MCF 10A (cell line): ENCODE data around the gene MYLK2. TPM values are rescaled to one million over a fixed set of nuclear protein-coding genes. Genes with fewer than 3 reads are reported as not detected.

Experiments
- BruUV-seq: library from RNA; stranded (reverse); fragments of 400-500 nt; replicated peaks from 2 replicates; lab custom pipeline; 2021; lab: Mats Ljungman, UMichigan
- CTCF ChIA-PET: fragments of 300-600 bp; sonication (Branson Sonifier 250); formaldehyde crosslinking; extraction: SDS; loops from one replicate; lab custom pipeline; 2021; ENCODE audit warnings: antibody characterized with exemption, inconsistent platforms; lab: Yijun Ruan, JAX
- POLR2A ChIA-PET: fragments of 300-600, 350-650 bp; sonication (Branson Sonifier 250); formaldehyde crosslinking; extraction: SDS; loops from one replicate; lab custom pipeline; 2020; ENCODE audit warnings: antibody characterized with exemption, inconsistent platforms; lab: Yijun Ruan, JAX
- DNase-seq: peaks from one replicate; pipeline ENCODE4 v3.0.0-alpha.2; 2018; ENCODE audit not compliant: unreplicated experiment
- H3K27ac Mint-ChIP-seq: one replicate; pipeline ENCODE4 v1.8.0; 2022; ENCODE audit warnings: mild to moderate bottlenecking, low read depth, mixed read lengths; ENCODE audit not compliant: unreplicated experiment
- H3K27me3 Mint-ChIP-seq: one replicate; pipeline ENCODE4 v1.8.0; 2022; ENCODE audit warnings: mixed read lengths; ENCODE audit not compliant: insufficient read depth, unreplicated experiment
- H3K36me3 Mint-ChIP-seq: one replicate; pipeline ENCODE4 v1.8.0; 2022; ENCODE audit warnings: mild to moderate bottlenecking, moderate library complexity, mixed read lengths; ENCODE audit not compliant: insufficient read depth, unreplicated experiment
- H3K4me1 Mint-ChIP-seq: one replicate; pipeline ENCODE4 v1.8.0; 2022; ENCODE audit warnings: mixed read lengths; ENCODE audit not compliant: insufficient read depth, unreplicated experiment
- H3K4me3 Mint-ChIP-seq: one replicate; pipeline ENCODE4 v1.8.0; 2022; ENCODE audit warnings: mild to moderate bottlenecking, moderate library complexity, mixed read lengths; ENCODE audit not compliant: unreplicated experiment
- H3K9me3 Mint-ChIP-seq: one replicate; pipeline ENCODE4 v1.8.0; 2022; ENCODE audit warnings: mixed read lengths; ENCODE audit not compliant: unreplicated experiment
- CTCF ChIP-seq: fragments of 200-600 bp; IDR thresholded peaks from one replicate; pipeline ENCODE4 v1.8.0; 2022; ENCODE audit warnings: antibody characterized with exemption, mild to moderate bottlenecking; ENCODE audit not compliant: unreplicated experiment
- intact Hi-C: fragments of 100-400 bp; cut with micrococcal nuclease; formaldehyde crosslinking; loops from 2 replicates; pipeline ENCODE4 v1.14.1; 2022
- total RNA-seq: library from RNA; stranded (reverse); gene quantifications from 2 replicates; pipeline ENCODE4 v1.2.3, GENCODE V29; 2022

The MYLK2 gene
- total RNA-seq, 1 experiment from 2014 or later = 0.14 TPM

DNA sequence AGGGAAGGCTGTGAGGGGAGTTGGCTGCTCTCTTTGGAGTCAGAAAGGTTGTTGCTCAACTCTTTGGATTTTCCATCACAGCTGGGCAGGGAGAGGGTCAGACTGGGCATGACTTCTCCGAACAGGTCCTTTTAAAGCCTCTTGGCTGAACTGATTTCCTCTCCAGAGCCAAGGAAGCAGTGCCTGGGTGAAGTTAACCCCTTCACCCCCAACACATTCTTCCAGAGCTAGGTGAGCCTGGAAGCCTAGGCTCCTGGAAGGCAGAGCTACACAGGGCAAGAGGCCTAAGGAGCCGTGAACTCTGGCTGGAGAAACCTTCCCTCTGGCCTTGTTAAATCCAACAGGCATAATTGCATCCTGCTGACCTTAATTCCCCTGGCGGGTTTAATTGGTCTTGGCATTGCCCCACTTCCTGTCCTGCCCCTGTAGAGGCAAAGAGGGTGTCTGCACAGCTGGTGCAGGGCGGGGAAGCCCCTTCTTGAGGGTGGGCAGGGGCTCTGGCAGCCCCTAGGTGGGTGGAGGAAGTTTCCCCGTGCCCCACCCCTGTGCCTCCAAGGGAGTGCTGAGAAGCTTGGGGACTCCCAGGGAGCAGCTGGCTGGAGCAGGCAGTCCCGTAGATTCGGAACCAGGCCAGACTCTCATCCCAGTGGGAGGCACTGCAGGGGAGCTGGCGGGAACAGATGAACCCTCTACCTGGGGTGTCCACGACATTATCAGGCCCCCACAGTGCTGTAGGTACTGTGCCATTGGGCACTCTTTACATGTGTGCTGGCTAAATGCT is 3.6 kb upstream of the MYLK2 start:
- CTCF ChIA-PET = interaction anchor here (0.6 to 7.3 kb wide), 11 partner anchors 8 to 277 kb away, joined by 3 to 45 read pairs (median 4); no protein-coding TSS in a partner anchor
- DNase-seq = no peak
- no TSS peak for BruUV-seq
- Mint-ChIP-seq H3K36me3 (no peaks in the 10 kb centered on the region), H3K9me3 (no peaks in the 10 kb centered on the region), H3K4me3 (no peak overlapping the region), H3K27ac (no peak overlapping the region), H3K27me3 (no peaks in the 10 kb centered on the region), H3K4me1 (no peaks in the 10 kb centered on the region)
- POLR2A ChIA-PET = interaction anchor here (0.7 to 1.0 kb wide), 2 partner anchors 340 to 394 kb away, joined by 3 read pairs; no protein-coding TSS in a partner anchor
- intact Hi-C loops = no loop called here
- no peak for TF ChIP-seq CTCF

GRCh38 chr20:31816221-31816620 is 2.9 kb upstream of the MYLK2 start:
- Mint-ChIP-seq H3K9me3 (no peaks in the 10 kb centered on the region), H3K4me3 (no peak overlapping the region), H3K36me3 (no peaks in the 10 kb centered on the region), H3K4me1 (no peaks in the 10 kb centered on the region), H3K27ac (no peak overlapping the region), H3K27me3 (no peaks in the 10 kb centered on the region)
- ChIA-PET CTCF (interaction anchor here (0.7 to 7.3 kb wide), 11 partner anchors 8 to 275 kb away, joined by 3 to 45 read pairs (median 4); no protein-coding TSS in a partner anchor), POLR2A (interaction anchor here (1.0 kb wide), 1 partner anchor 340 kb away, joined by 3 read pairs; no protein-coding TSS in a partner anchor)
- intact Hi-C loops = no loop called here
- DNase-seq = no peak
- no TSS peak for BruUV-seq
- no peak for TF ChIP-seq CTCF

- no peak for TF ChIP-seq CTCF
- H3K4me3 Mint-ChIP-seq = no peak overlapping the region
- BruUV-seq = no TSS peak
- intact Hi-C loops = no loop called here
- H3K4me1 Mint-ChIP-seq = no peaks in the 10 kb centered on the region
- DNase-seq = no peak
- ChIA-PET POLR2A (interaction anchor here (0.6 to 1.3 kb wide), 2 partner anchors 8 to 314 kb away, joined by 3 read pairs; no protein-coding TSS in a partner anchor), CTCF (interaction anchor here (0.5 to 7.3 kb wide), 12 partner anchors 10 to 705 kb away, joined by 3 to 45 read pairs (median 4); partner anchors contain the start of gene PDRG1)
- H3K9me3 Mint-ChIP-seq = no peaks in the 10 kb centered on the region
- no peak overlapping the region for H3K27ac Mint-ChIP-seq
- no peaks in the 10 kb centered on the region for H3K36me3 Mint-ChIP-seq
- no peaks in the 10 kb centered on the region for H3K27me3 Mint-ChIP-seq
These were observed 1.7 kb upstream of the MYLK2 start for GRCh38 chr20:31817461-31817860.

GRCh38 chr20:31818376-31818908 is 714 bp upstream of the MYLK2 start:
- no peak overlapping the region for H3K4me3 Mint-ChIP-seq

More at GRCh38 chr20:31818376-31818908, 714 bp upstream of the MYLK2 start:
- Mint-ChIP-seq H3K4me1 (no peaks in the 10 kb centered on the region), H3K36me3 (no peaks in the 10 kb centered on the region), H3K27me3 (no peaks in the 10 kb centered on the region), H3K27ac (no peak overlapping the region), H3K9me3 (no peaks in the 10 kb centered on the region)
- no TSS peak for BruUV-seq
- POLR2A ChIA-PET = interaction anchor here (1.3 kb wide), 1 partner anchor 9 kb away, joined by 3 read pairs; no protein-coding TSS in a partner anchor
- DNase-seq = no peak
- TF ChIP-seq CTCF = no peak
- intact Hi-C loops = no loop called here
- CTCF ChIA-PET = interaction anchor here (0.6 to 7.3 kb wide), 8 partner anchors 11 to 840 kb away, joined by 3 to 45 read pairs (median 4); partner anchors contain the start of gene FOXS1
